GM23338 (cell line): Measurements from ENCODE around the gene GPR162. TPM values are rescaled to one million over a fixed set of nuclear protein-coding genes. Genes with fewer than 3 reads are reported as not detected.

Source experiments
- ATAC-seq: fragments of 200-7000 bp; cut with Tn5 transposase; 3 replicates; pipeline ENCODE4 v1.9.1; 2020
- DNase-seq: peaks from one replicate; pipeline ENCODE4 v3.0.0-alpha.2; 2015; ENCODE audit warnings: low spot score
- H2AFZ ChIP-seq: fragments of 200-600 bp; sonication (generic); 2 replicates; pipeline ENCODE4 v1.8.0; 2016; ENCODE audit warnings: antibody characterized with exemption, mild to moderate bottlenecking, moderate library complexity
- H3F3A ChIP-seq: fragments of 200-600 bp; sonication (generic); replicated peaks from 2 replicates; pipeline ENCODE4 v1.8.0; 2017; ENCODE audit warnings: antibody characterized with exemption, mixed run types, low read depth
- H3K27ac ChIP-seq: fragments of 200-600 bp; sonication (generic); 2 replicates; pipeline ENCODE4 v1.6.1; 2016; ENCODE audit warnings: low read depth
- H3K27me3 ChIP-seq: fragments of 200-600 bp; sonication (generic); 2 replicates; pipeline ENCODE4 v1.8.0; 2016; ENCODE audit warnings: mild to moderate bottlenecking, mixed run types, moderate library complexity; ENCODE audit not compliant: insufficient read depth
- H3K36me3 ChIP-seq: fragments of 200-600 bp; sonication (generic); 2 replicates; pipeline ENCODE4 v1.8.0; 2016; ENCODE audit warnings: mild to moderate bottlenecking; ENCODE audit not compliant: insufficient read depth
- H3K4me1 ChIP-seq: fragments of 200-600 bp; sonication (generic); 2 replicates; pipeline ENCODE4 v1.8.0; 2016; ENCODE audit warnings: mild to moderate bottlenecking, moderate library complexity; ENCODE audit not compliant: insufficient read depth
- H3K4me2 ChIP-seq: fragments of 200-600 bp; sonication (generic); 2 replicates; pipeline ENCODE4 v1.7.1; 2017; ENCODE audit warnings: mixed run types
- H3K4me3 ChIP-seq: fragments of 200-600 bp; sonication (generic); 2 replicates; pipeline ENCODE4 v1.6.1; 2016; ENCODE audit warnings: mixed run types
- H3K79me2 ChIP-seq: fragments of 200-600 bp; sonication (generic); replicated peaks from 2 replicates; pipeline ENCODE4 v1.8.0; 2017; ENCODE audit warnings: mild to moderate bottlenecking; ENCODE audit not compliant: insufficient read depth
- H3K9me2 ChIP-seq: fragments of 200-600 bp; sonication (generic); 2 replicates; pipeline ENCODE4 v1.8.0; 2017; ENCODE audit not compliant: insufficient read depth
- H4K20me1 ChIP-seq: fragments of 200-600 bp; sonication (generic); replicated peaks from 2 replicates; pipeline ENCODE4 v1.8.0; 2017; ENCODE audit warnings: mild to moderate bottlenecking; ENCODE audit not compliant: insufficient read depth
- H3K27ac Mint-ChIP-seq: 2 replicates; pipeline ENCODE4 v1.8.0; 2020; ENCODE audit warnings: inconsistent platforms, mild to moderate bottlenecking, moderate library complexity, mixed read lengths
- H3K27me3 Mint-ChIP-seq: 3 replicates; pipeline ENCODE4 v1.8.0; 2022; ENCODE audit warnings: low read depth, mild to moderate bottlenecking, moderate library complexity, mixed read lengths, inconsistent platforms; ENCODE audit not compliant: insufficient read depth, poor library complexity
- H3K36me3 Mint-ChIP-seq: 3 replicates; pipeline ENCODE4 v1.8.0; 2021; ENCODE audit warnings: low read depth, mild to moderate bottlenecking, inconsistent platforms, moderate library complexity, mixed read lengths
- H3K4me1 Mint-ChIP-seq: 3 replicates; pipeline ENCODE4 v1.8.0; 2020; ENCODE audit warnings: mild to moderate bottlenecking, inconsistent platforms, mixed read lengths
- H3K4me3 Mint-ChIP-seq: 3 replicates; pipeline ENCODE4 v1.8.0; 2021; ENCODE audit warnings: moderate library complexity, mild to moderate bottlenecking, inconsistent platforms, mixed read lengths
- H3K9me3 Mint-ChIP-seq: 3 replicates; pipeline ENCODE4 v1.8.0; 2020; ENCODE audit warnings: moderate library complexity, mild to moderate bottlenecking, inconsistent platforms, mixed read lengths
- CREB1 ChIP-seq: fragments of 250-450 bp; sonication (Bioruptor Pico); IDR thresholded peaks from 2 replicates; pipeline ENCODE4 v1.5.0; 2020; ENCODE audit warnings: low read depth, mild to moderate bottlenecking, moderate library complexity
- EZH2phosphoT487 ChIP-seq: fragments of 200-600 bp; sonication (generic); IDR thresholded peaks from one replicate; pipeline ENCODE4 v1.8.1; 2018; ENCODE audit warnings: antibody characterized with exemption; ENCODE audit not compliant: unreplicated experiment
- POLR2AphosphoS5 ChIP-seq: IDR thresholded peaks from 2 replicates; pipeline ENCODE4 v1.6.1; 2016; ENCODE audit warnings: antibody characterized with exemption, low read depth
- ZNF331 ChIP-seq: fragments of 250-450 bp; sonication (Bioruptor Pico); IDR thresholded peaks from 2 replicates; pipeline ENCODE4 v1.5.0; 2020; ENCODE audit warnings: low read depth, mild to moderate bottlenecking, moderate library complexity
- ZNF462 ChIP-seq: fragments of 250-450 bp; sonication (Bioruptor Pico); IDR thresholded peaks from 2 replicates; pipeline ENCODE4 v1.5.0; 2020; ENCODE audit warnings: mild to moderate bottlenecking, moderate library complexity
- polyA plus RNA-seq: library from polyadenylated mRNA; unstranded; fragments of >200 nt; fragmentation: Nextera tagmentation; extraction: Ambion mirVana; gene quantifications from 2 replicates; pipeline ENCODE4 v1.2.1, GENCODE V29; 2016
- total RNA-seq: library from RNA; depleted of rRNA; stranded (reverse); fragments of >200 nt; shearing (Covaris generic); gene quantifications from 2 replicates; pipeline ENCODE4 v1.2.3, GENCODE V29; 2014
- TF ChIP-seq, protein P1 (sequence below), 2 experiments: fragments of 200-600 bp in 1 of 2; sonication (generic) in 1 of 2; conservative IDR thresholded peaks; 2 replicates each; pipeline versions ENCODE4 v1.5.1 to v1.6.1; 2016 to 2017; ENCODE audit warnings: antibody characterized with exemption in 2 of 2, low read depth in 2 of 2, mild to moderate bottlenecking in 2 of 2, moderate library complexity in 1 of 2

The GPR162 gene
- total and polyA plus RNA-seq, 2 experiments from 2014 or later, result 4.7 to 5.0 TPM

DNA sequence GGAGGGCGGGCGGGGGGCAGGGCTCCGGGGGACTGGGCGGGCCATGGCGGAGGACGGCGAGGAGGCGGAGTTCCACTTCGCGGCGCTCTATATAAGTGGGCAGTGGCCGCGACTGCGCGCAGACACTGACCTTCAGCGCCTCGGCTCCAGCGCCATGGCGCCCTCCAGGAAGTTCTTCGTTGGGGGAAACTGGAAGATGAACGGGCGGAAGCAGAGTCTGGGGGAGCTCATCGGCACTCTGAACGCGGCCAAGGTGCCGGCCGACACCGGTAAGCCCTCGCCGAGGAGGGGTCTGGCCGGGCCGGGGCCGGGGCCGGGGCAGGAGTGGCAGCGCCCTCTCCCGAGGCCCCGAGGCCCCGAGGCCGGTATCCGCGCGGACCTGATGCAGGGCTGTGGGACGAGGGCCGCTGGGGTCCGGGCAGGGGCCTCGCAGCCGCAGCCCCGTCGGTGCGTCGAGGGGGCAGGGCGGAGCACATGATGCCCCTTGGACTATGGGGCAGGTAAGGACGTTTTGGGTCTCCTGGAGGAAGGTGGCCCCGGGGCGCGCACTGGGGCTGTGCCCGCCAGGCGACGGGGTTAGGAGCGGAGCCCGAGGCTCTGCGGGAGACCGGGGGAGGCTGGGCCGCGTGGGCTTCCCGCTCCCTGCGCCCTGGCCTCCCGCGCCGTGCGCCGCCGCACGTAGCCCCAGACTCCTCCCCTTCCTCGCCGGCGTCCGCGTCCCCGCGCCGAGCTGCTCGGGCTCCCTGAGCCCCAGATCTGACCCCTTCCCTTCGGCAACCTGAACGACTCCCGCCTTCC, 46.0 kb downstream of the GPR162 start, which contains the start of gene TPI1 (continued):
- TF ChIP-seq ZNF462 (CRISPR knock-in tag), result no peak

- H3K27ac ChIP-seq, result peak overlapping the region; percentile 85
- H3K4me1 ChIP-seq, result peaks cover 50% of the 10 kb centered on the region
- no peak overlapping the region for H2AFZ ChIP-seq
- no peak for DNase-seq
- H3K79me2 ChIP-seq, result peaks cover 26% of the 10 kb centered on the region
- H4K20me1 ChIP-seq, result peaks cover 32% of the 10 kb centered on the region
- no peaks in the 10 kb centered on the region for H3K9me2 ChIP-seq
- peak overlapping the region; percentile 94 for H3K27ac Mint-ChIP-seq
- H3K4me2 ChIP-seq, result peak overlapping the region; percentile 100
- peak overlapping the region; percentile 94 for H3K4me3 Mint-ChIP-seq
- no peak for ATAC-seq
- H3K4me3 ChIP-seq, result peak overlapping the region; percentile 97
- H3K27me3 Mint-ChIP-seq, result peaks cover 52% of the 10 kb centered on the region
- peaks cover 54% of the 10 kb centered on the region for H3K4me1 Mint-ChIP-seq
- no peaks in the 10 kb centered on the region for H3K27me3 ChIP-seq
- peaks cover 14% of the 10 kb centered on the region; the same call in 1 of the 2 replicates for H3K36me3 ChIP-seq
- H3F3A ChIP-seq, result peaks cover 61% of the 10 kb centered on the region
- peaks cover 70% of the 10 kb centered on the region for H3K36me3 Mint-ChIP-seq
- TF ChIP-seq, protein P1, sequence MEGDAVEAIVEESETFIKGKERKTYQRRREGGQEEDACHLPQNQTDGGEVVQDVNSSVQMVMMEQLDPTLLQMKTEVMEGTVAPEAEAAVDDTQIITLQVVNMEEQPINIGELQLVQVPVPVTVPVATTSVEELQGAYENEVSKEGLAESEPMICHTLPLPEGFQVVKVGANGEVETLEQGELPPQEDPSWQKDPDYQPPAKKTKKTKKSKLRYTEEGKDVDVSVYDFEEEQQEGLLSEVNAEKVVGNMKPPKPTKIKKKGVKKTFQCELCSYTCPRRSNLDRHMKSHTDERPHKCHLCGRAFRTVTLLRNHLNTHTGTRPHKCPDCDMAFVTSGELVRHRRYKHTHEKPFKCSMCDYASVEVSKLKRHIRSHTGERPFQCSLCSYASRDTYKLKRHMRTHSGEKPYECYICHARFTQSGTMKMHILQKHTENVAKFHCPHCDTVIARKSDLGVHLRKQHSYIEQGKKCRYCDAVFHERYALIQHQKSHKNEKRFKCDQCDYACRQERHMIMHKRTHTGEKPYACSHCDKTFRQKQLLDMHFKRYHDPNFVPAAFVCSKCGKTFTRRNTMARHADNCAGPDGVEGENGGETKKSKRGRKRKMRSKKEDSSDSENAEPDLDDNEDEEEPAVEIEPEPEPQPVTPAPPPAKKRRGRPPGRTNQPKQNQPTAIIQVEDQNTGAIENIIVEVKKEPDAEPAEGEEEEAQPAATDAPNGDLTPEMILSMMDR (conservative IDR thresholded peaks at IDR 0.05; ENCODE audit: low read depth in 2 of 2), result peak; percentile 19 to 46; a peak in 1 of 4 replicates
- TF ChIP-seq POLR2AphosphoS5, result no peak
- TF ChIP-seq ZNF331 (CRISPR knock-in tag), result no peak
- no peak for TF ChIP-seq CREB1
- TF ChIP-seq EZH2phosphoT487, result no peak
- no peaks in the 10 kb centered on the region; the same call in 1 of the 3 replicates for H3K9me3 Mint-ChIP-seq
Observed at GRCh38 chr12:6868211-6869048, 46.8 kb downstream of the GPR162 start.
